Heart right ventricle (tissue), 16 donors: ENCODE results near the gene RAD23B. TPM values are rescaled to one million over a fixed set of nuclear protein-coding genes. Genes with fewer than 3 reads are reported as not detected.

Experiments
- ATAC-seq, 8 donors: fragments of 200-7000 bp; cut with Tn5 transposase; one replicate each; pipeline ENCODE4 v1.9.1; 2020; ENCODE audit warnings: mild to moderate bottlenecking in 8 of 8, moderate library complexity in 8 of 8, moderate number of reproducible peaks in 1 of 8
- DNase-seq, 2 donors: peaks; one replicate each; pipeline ENCODE4 v3.0.0-alpha.2; 2020
- H3K27ac ChIP-seq, 10 donors: fragments of 200-600 bp; sonication (generic) in 2 of 10; one replicate each; pipeline versions ENCODE4 v1.5.0 to v1.8.0; 2020 to 2022; ENCODE audit warnings: mild to moderate bottlenecking in 3 of 10
- H3K27me3 ChIP-seq, 7 donors: fragments of 200-600 bp; one replicate each; pipeline ENCODE4 v1.8.0; 2021 to 2022; ENCODE audit warnings: mild to moderate bottlenecking in 2 of 7
- H3K36me3 ChIP-seq, 9 donors: fragments of 200-600 bp; sonication (generic) in 1 of 9; one replicate each; pipeline versions ENCODE4 v1.5.0 to v1.8.0; 2020 to 2022; ENCODE audit warnings: mild to moderate bottlenecking in 2 of 9
- H3K4me1 ChIP-seq, 9 donors: fragments of 200-600 bp; sonication (generic) in 1 of 9; one replicate each; pipeline versions ENCODE4 v1.5.0 to v1.8.0; 2020 to 2022; ENCODE audit warnings: mild to moderate bottlenecking in 4 of 9
- H3K4me3 ChIP-seq, 10 donors: fragments of 200-600 bp; sonication (generic) in 2 of 10; one replicate each; pipeline versions ENCODE4 v1.5.0 to v1.8.0; 2020 to 2022; ENCODE audit warnings: mild to moderate bottlenecking in 7 of 10, moderate library complexity in 2 of 10
- H3K9me3 ChIP-seq, 11 donors: fragments of 200-600 bp in 10 of 11; sonication (generic) in 2 of 11; one replicate each; pipeline versions ENCODE4 v1.5.0 to v1.8.0; 2013 to 2022; ENCODE audit warnings: mild to moderate bottlenecking in 2 of 11, control low read depth in 1 of 11, moderate library complexity in 1 of 11
- WGBS, 2 donors: extraction: QIAGEN DNeasy Blood & Tissue Kit; methylation state at CpG; one replicate each; pipeline ENCODE4 v1.1.7; 2013; ENCODE audit warnings: inconsistent platforms in 1 of 2; 5-methylcytosine and 5-hydroxymethylcytosine counted together
- intact Hi-C, 10 donors: fragments of 100-400 bp; cut with DNase I; formaldehyde crosslinking; loops; one replicate each; pipeline versions ENCODE4 v1.11.1 to v1.14.2; 2022
- polyA plus RNA-seq, 2 donors: library from polyadenylated mRNA; stranded (reverse); fragments of 200-250 nt; gene quantifications; one replicate each; pipeline ENCODE4 v1.2.3, GENCODE V29; 2013
- total RNA-seq, 10 donors: library from RNA; stranded (reverse); fragmentation: NEBNext Ultra II Directional in 3 of 10; extraction: Animal tissue kit (Norgen Biotek cat#: 25700) in 3 of 10; gene quantifications; one replicate each; pipeline versions ENCODE4 v1.2.1 to v1.2.4, GENCODE V29; 2021 to 2023
- TF ChIP-seq, protein P1 (sequence below), 9 donors: fragments of 200-600 bp; sonication (generic) in 2 of 9; IDR thresholded peaks; one replicate each; pipeline versions ENCODE4 v1.5.0 to v1.8.0; 2021 to 2022; ENCODE audit warnings: antibody characterized with exemption in 9 of 9, mild to moderate bottlenecking in 5 of 9, moderate library complexity in 1 of 9
- donor health status: Arrhythmogenic right ventricular cardiomyopathy.
- donor health status: ischemic (EF 13 %, LVEDD 7.1; RV severe dilation, severe dysfunction).
- donor health status: healthy with polysubstance abuse.
- donor health status: DM: no; HTN: yes; CAD: no.
- donor health status: DM: no; HTN: no; CAD: no.
- donor health status: ischemic (EF 25% LVEDD 6.9; RV normal size, moderate dysfunction).
- donor health status: ischemic (EF 25% LVEDD 5.7; RV mildly dilated, moderate dysfunction).
- donor health status: healthy.
- donor health status: DM: yes; HTN: yes; CAD: no.
- donor health status: Ischemic cardiomyopathy.
- donor health status: ischemic (EF 35%, LVEDD 5.7; RV mildly dilated, moderate dysfunction).
- donor health status: nonischemic (EF 11% LVEDD 7.7; RV severe dilation, severe dysfunction).
- donor health status: DM: yes; HTN: yes; CAD: no.
- donor health status: PGD.
- donor health status: ischemic (EF 29% LVEDD 5.4; RV normal size, mild dysfunction).
- donor health status: nonischemic (EF 23%, LVEDD 6.1; RV moderate dilation, normal function).

Gene RAD23B
- total and polyA plus RNA-seq, 12 donors: 41.7 to 122 (median 103) TPM

DNA sequence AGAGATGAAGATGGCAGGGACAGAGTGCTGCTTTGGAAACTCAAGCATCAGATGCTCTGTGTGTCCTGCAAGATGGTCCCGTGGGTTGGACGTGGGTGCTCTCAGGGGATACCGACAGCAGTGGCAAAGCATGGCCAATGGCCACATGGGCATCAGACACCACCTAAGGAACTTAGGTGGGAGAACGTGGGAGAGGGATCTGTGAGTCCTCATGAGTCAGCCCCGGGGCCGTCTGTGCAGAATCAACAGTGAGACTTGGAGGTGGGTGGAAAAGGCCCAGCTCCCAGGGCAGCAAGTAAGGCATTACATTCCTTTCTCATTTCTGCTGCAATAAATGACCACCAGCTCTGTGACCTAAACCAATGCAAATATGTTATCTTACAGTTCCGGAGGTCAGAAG, 77.0 kb downstream of the RAD23B start:
- TF ChIP-seq, protein P1, sequence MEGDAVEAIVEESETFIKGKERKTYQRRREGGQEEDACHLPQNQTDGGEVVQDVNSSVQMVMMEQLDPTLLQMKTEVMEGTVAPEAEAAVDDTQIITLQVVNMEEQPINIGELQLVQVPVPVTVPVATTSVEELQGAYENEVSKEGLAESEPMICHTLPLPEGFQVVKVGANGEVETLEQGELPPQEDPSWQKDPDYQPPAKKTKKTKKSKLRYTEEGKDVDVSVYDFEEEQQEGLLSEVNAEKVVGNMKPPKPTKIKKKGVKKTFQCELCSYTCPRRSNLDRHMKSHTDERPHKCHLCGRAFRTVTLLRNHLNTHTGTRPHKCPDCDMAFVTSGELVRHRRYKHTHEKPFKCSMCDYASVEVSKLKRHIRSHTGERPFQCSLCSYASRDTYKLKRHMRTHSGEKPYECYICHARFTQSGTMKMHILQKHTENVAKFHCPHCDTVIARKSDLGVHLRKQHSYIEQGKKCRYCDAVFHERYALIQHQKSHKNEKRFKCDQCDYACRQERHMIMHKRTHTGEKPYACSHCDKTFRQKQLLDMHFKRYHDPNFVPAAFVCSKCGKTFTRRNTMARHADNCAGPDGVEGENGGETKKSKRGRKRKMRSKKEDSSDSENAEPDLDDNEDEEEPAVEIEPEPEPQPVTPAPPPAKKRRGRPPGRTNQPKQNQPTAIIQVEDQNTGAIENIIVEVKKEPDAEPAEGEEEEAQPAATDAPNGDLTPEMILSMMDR (IDR thresholded peaks at IDR 0.05): no peak
- Histone ChIP-seq H3K27ac (no peak overlapping the region), H3K4me1 (no peaks in the 10 kb centered on the region), H3K27me3 (no peaks in the 10 kb centered on the region), H3K36me3 (no peaks in the 10 kb centered on the region), H3K9me3 (no peaks in the 10 kb centered on the region), H3K4me3 (no peak overlapping the region)
- intact Hi-C loops: no loop called here
- DNase-seq (no peak), ATAC-seq (no peak)
- WGBS, 2 donors: 81 to 82% methylated on average over 7 of the region's 7 CpGs

DNA sequence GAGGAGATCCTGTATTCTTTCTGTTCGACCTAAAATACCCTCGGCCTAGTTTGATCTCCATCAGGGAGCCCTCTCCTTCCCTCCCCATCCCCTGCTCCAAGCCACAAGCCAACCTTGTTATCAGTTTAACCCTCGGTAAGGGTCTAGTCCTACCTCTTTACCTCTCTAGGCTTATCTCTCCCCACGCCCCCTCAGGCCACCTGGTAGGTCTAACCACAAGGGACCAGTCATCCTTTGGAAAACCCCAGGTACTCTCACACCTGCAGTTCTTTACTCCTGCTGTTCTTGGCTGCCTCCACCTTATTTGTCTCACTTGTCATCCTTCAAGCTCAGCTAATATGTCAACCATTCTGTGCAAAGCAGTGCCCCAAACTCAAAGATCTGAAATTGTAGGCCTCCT, 78.7 kb downstream of the RAD23B start:
- DNase-seq (no peak), ATAC-seq (no peak)
- H3K27me3 ChIP-seq: no peaks in the 10 kb centered on the region
- H3K27ac ChIP-seq: no peak overlapping the region
- H3K4me1 ChIP-seq: no peaks in the 10 kb centered on the region
- intact Hi-C loops: no loop called here
- no peaks in the 10 kb centered on the region for H3K9me3 ChIP-seq
- no peak overlapping the region for H3K4me3 ChIP-seq
- TF ChIP-seq, protein P1 (IDR thresholded peaks at IDR 0.05): no peak
- no peaks in the 10 kb centered on the region for H3K36me3 ChIP-seq
- WGBS, 2 donors: 80 to 84% methylated on average over 4 of the region's 4 CpGs

DNA sequence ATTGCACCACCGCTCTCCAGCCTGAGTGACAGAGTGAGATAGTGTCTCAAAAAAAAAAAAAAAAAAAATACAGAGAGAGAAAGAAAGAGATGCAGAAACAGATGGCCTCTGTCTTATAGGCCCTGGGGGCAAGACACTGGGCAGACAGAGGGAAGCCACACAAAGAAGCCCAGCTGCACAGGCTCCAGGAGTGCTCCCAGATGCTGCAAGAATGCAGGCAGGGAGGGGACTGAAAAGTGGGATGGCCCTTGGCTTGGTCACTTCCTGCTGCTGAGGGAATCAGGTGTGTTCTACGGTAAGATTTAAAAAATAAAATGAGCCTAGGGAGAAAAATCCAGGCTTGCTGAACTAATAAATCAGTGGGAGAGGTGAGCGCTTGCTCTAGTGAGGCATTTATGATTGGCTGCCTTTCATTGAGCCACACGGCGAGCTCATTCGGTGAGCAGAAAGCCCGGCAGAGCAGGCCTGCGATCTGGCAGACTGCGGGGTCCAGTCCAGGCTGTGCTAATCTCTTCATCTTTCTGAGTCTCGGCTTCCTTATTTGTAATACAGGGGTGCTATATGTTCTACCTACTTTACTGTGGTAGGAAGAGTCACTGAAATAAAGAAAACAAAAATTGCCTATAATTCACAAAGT, 80.6 kb downstream of the RAD23B start:
- no peak overlapping the region for H3K27ac ChIP-seq
- H3K36me3 ChIP-seq: no peaks in the 10 kb centered on the region
- ATAC-seq (peak in 3 of 8 donors; percentile 24 to 42 (median 41)), DNase-seq (no peak)
- peaks cover 0 to 6% (median 0%) of the 10 kb centered on the region in 9 donors for H3K4me1 ChIP-seq
- no peak overlapping the region for H3K4me3 ChIP-seq
- H3K27me3 ChIP-seq: no peaks in the 10 kb centered on the region
- WGBS, 2 donors: 78 to 80% methylated on average over 10 of the region's 10 CpGs
- no peaks in the 10 kb centered on the region for H3K9me3 ChIP-seq
- TF ChIP-seq, protein P1 (IDR thresholded peaks at IDR 0.05): no peak
- intact Hi-C loops: no loop called here

DNA sequence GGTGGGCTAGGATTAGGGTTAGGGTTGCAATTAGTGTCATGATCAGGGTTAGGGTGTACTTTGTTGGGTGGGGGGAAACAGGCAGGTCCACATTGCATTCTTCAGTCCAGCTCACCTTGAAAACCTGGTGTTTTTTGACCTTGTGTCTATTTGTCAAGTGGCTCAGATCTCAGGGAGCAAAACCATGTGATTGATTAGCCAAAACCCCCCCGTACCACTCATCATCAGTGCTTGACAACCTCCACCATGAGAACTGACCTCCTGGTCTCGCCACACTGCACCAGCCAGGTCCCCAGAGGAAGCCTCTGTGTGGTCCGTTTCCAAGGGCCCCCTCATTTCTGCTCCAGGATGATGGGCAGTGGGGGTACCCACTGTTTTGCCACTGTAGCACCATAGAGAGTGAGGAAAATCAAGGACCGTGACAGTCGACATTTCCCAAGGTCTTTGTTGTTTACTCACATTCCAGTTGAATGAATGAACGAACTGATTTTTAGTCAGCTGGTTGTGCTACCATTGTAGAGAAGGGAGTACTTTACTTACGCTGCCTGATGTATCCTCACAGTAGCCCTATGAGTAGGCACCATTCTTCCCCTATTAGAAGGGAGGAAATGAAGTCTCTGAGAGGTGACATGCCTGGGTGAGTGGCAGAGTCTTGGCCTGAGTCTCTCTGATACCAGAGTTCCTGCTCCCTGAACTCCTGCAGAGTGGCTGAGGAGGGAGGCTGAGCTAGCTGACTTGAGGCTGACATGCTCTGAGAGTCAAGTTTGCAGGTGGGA, 84.8 kb downstream of the RAD23B start:
- intact Hi-C loops: no loop called here
- no peaks in the 10 kb centered on the region for H3K9me3 ChIP-seq
- no peaks in the 10 kb centered on the region for H3K27me3 ChIP-seq
- WGBS, 2 donors: 77% methylated on average over 7 of the region's 7 CpGs
- peaks cover 0 to 7% (median 0%) of the 10 kb centered on the region in 9 donors for H3K4me1 ChIP-seq
- ATAC-seq: peak in 2 of 8 donors; percentile 27 to 30
- DNase-seq: no peak
- H3K27ac ChIP-seq: no peak overlapping the region
- TF ChIP-seq, protein P1 (IDR thresholded peaks at IDR 0.05): no peak
- no peaks in the 10 kb centered on the region for H3K36me3 ChIP-seq
- no peak overlapping the region for H3K4me3 ChIP-seq
